ENCODE results near the gene MFSD1.

DNA sequence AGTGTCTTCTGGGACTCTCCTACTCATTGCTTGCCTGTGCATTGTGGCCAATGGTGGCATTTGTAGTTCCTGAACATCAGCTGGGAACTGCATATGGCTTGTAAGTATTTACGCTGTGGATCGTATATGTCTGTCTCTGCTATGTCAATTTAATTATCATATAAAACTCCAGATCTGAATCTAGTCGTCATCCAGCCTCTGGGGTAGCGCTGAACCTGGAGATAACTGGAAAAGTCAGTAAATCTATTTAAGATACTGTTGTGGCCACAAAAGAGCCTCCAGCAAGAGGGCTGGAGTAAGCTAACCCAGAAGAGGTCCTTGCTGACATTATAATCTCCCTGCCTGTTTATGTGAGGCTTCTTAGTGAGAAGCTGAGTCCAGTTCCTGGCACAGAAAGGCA is 21.6 kb downstream of the MFSD1 start:
- TF ChIP-seq POLR2A (IDR thresholded peaks at IDR 0.05), result no peak
- TF ChIP-seq, protein P1, sequence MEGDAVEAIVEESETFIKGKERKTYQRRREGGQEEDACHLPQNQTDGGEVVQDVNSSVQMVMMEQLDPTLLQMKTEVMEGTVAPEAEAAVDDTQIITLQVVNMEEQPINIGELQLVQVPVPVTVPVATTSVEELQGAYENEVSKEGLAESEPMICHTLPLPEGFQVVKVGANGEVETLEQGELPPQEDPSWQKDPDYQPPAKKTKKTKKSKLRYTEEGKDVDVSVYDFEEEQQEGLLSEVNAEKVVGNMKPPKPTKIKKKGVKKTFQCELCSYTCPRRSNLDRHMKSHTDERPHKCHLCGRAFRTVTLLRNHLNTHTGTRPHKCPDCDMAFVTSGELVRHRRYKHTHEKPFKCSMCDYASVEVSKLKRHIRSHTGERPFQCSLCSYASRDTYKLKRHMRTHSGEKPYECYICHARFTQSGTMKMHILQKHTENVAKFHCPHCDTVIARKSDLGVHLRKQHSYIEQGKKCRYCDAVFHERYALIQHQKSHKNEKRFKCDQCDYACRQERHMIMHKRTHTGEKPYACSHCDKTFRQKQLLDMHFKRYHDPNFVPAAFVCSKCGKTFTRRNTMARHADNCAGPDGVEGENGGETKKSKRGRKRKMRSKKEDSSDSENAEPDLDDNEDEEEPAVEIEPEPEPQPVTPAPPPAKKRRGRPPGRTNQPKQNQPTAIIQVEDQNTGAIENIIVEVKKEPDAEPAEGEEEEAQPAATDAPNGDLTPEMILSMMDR (IDR thresholded peaks at IDR 0.05), result no peak
